ENCODE results near the gene ACYP1.

The ACYP1 gene

DNA sequence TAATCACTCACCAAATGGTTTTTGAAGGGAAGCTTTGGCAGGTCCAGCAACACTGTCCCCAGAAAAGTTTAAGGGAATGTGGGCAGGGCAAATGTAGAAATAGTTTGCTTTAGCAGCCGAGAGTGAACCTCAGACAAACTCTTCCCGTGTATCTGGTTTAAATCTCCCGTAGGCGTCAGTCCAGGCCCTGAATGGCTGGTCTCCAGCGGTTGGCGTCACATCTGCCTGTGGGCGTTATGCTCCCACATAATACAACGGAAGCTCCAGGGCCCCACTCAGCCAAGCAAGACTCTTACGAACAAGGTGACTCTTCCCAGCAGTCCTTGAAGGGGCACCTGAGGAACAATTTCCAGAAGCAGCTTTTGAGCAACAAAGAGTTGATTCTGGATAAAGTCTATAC, 6.6 kb upstream of the ACYP1 start:
- H3K27me3 ChIP-seq (ENCODE audit: control insufficient read depth, low read length) = 0 out of 2 replicates have a peak, but pooled peaks cover 2% of the 10 kb centered on the region
- H3K4me3 ChIP-seq (ENCODE audit: low read length) = no peak overlapping the region
- H3K4me1 ChIP-seq (ENCODE audit: control insufficient read depth, low read length) = peaks cover 26% of the 10 kb centered on the region
- H3K9me3 ChIP-seq (ENCODE audit: control insufficient read depth, insufficient read depth, low read length) = no peaks in the 10 kb centered on the region
- no peak overlapping the region for H3K27ac ChIP-seq (ENCODE audit: low read depth, low read length)
- no peak for TF ChIP-seq EZH2phosphoT487 (IDR thresholded peaks at IDR 0.05; ENCODE audit: borderline replicate concordance, low read length)
- TF ChIP-seq, protein P1, sequence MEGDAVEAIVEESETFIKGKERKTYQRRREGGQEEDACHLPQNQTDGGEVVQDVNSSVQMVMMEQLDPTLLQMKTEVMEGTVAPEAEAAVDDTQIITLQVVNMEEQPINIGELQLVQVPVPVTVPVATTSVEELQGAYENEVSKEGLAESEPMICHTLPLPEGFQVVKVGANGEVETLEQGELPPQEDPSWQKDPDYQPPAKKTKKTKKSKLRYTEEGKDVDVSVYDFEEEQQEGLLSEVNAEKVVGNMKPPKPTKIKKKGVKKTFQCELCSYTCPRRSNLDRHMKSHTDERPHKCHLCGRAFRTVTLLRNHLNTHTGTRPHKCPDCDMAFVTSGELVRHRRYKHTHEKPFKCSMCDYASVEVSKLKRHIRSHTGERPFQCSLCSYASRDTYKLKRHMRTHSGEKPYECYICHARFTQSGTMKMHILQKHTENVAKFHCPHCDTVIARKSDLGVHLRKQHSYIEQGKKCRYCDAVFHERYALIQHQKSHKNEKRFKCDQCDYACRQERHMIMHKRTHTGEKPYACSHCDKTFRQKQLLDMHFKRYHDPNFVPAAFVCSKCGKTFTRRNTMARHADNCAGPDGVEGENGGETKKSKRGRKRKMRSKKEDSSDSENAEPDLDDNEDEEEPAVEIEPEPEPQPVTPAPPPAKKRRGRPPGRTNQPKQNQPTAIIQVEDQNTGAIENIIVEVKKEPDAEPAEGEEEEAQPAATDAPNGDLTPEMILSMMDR (IDR thresholded peaks at IDR 0.05; ENCODE audit: low read depth, low read length, poor library complexity, severe bottlenecking) = no peak
- H3K9me2 ChIP-seq (replicated peaks; ENCODE audit: control insufficient read depth, low read length) = no peaks in the 10 kb centered on the region
- peaks cover 8% of the 10 kb centered on the region for H3K79me2 ChIP-seq (ENCODE audit: control insufficient read depth, low read length)
- H3K36me3 ChIP-seq (ENCODE audit: control insufficient read depth, low read length) = no peaks in the 10 kb centered on the region
- no peaks in the 10 kb centered on the region for H4K20me1 ChIP-seq (ENCODE audit: control insufficient read depth, insufficient read depth, low read depth, low read length)
- H3F3A ChIP-seq (ENCODE audit: control insufficient read depth, insufficient read depth) = peaks cover 6% of the 10 kb centered on the region
- no peak overlapping the region for H3K4me2 ChIP-seq (ENCODE audit: low read length)

- Histone ChIP-seq H3K9me2 (replicated peaks; ENCODE audit: control insufficient read depth, low read length) (no peaks in the 10 kb centered on the region), H3K36me3 (ENCODE audit: control insufficient read depth, low read length) (no peaks in the 10 kb centered on the region), H3K79me2 (ENCODE audit: control insufficient read depth, low read length) (peaks cover 8% of the 10 kb centered on the region), H4K20me1 (ENCODE audit: control insufficient read depth, insufficient read depth, low read depth, low read length) (no peaks in the 10 kb centered on the region), H3K27ac (ENCODE audit: low read depth, low read length) (no peak overlapping the region), H3K4me2 (ENCODE audit: low read length) (peak overlapping the region; percentile 92), H3K27me3 (ENCODE audit: control insufficient read depth, low read length) (0 out of 2 replicates have a peak, but pooled peaks cover 2% of the 10 kb centered on the region), H3K4me3 (ENCODE audit: low read length) (peak overlapping the region; percentile 79), H3K9me3 (ENCODE audit: control insufficient read depth, insufficient read depth, low read length) (no peaks in the 10 kb centered on the region), H3F3A (ENCODE audit: control insufficient read depth, insufficient read depth) (peaks cover 6% of the 10 kb centered on the region), H3K4me1 (ENCODE audit: control insufficient read depth, low read length) (peaks cover 26% of the 10 kb centered on the region)
- TF ChIP-seq, protein P1 (IDR thresholded peaks at IDR 0.05; ENCODE audit: low read depth, low read length, poor library complexity, severe bottlenecking) = no peak
- no peak for TF ChIP-seq EZH2phosphoT487 (IDR thresholded peaks at IDR 0.05; ENCODE audit: borderline replicate concordance, low read length)
Measured at GRCh38 chr14:75069811-75070145, 6.0 kb upstream of the ACYP1 start.

DNA sequence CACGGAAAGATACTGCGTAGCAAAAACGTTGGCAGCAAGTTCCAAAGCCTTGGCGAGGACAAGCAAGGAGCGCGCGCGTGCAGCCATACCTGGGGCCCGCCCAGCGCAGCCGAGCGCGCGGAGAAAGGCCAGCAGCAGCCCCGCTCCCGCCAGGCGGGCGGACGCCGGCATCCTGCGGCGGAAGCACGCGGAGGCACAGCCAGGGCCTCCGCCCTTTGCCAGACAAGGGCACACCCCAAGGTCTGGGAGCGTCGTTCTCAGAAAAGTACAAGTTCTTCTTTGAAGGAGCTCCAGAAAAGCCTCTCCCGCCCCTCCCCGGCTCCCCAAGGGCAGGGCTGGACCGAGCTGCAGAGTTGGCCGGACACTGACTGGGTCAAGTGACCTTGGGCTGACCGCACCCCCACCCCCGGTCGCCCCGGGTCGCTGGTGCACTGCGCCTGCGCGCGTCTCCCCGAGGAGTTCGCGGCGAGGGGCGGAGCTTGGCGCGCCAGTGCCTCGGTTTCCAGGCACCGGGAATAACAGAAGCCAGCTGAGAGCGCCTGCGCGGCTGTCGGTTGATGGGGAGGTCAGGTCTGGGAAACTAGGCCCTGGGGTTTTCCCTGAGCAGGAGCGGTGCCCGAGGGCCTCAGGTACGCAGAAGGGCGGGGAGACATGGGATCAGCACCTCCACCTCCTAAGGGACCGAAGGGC, 5.4 kb upstream of the ACYP1 start, which contains the start of gene ZC2HC1C:
Gene ZC2HC1C (plus strand): TSS at position 521 of the 690 bp plus-strand sequence. CDS start 933 bp downstream, outside the sequence.
- no peaks in the 10 kb centered on the region for H3K36me3 ChIP-seq (ENCODE audit: control insufficient read depth, low read length)
- 0 out of 2 replicates have a peak, but pooled peaks cover 2% of the 10 kb centered on the region for H3K27me3 ChIP-seq (ENCODE audit: control insufficient read depth, low read length)
- H3F3A ChIP-seq (ENCODE audit: control insufficient read depth, insufficient read depth) = peaks cover 6% of the 10 kb centered on the region
- peaks cover 28% of the 10 kb centered on the region for H3K4me1 ChIP-seq (ENCODE audit: control insufficient read depth, low read length)
- peak within 1 kb of the TSS; percentile 79 for H3K4me3 ChIP-seq (ENCODE audit: low read length)
- no peak for TF ChIP-seq EZH2phosphoT487 (IDR thresholded peaks at IDR 0.05; ENCODE audit: borderline replicate concordance, low read length)
- TF ChIP-seq, protein P1 (IDR thresholded peaks at IDR 0.05; ENCODE audit: low read depth, low read length, poor library complexity, severe bottlenecking) = no peak
- H3K9me2 ChIP-seq (replicated peaks; ENCODE audit: control insufficient read depth, low read length) = no peaks in the 10 kb centered on the region
- no peaks in the 10 kb centered on the region for H3K9me3 ChIP-seq (ENCODE audit: control insufficient read depth, insufficient read depth, low read length)
- peak within 1 kb of the TSS; percentile 17 for H3K27ac ChIP-seq (ENCODE audit: low read depth, low read length)
- H3K4me2 ChIP-seq (ENCODE audit: low read length) = peak within 1 kb of the TSS; percentile 92
- H3K79me2 ChIP-seq (ENCODE audit: control insufficient read depth, low read length) = peaks cover 8% of the 10 kb centered on the region
- no peaks in the 10 kb centered on the region for H4K20me1 ChIP-seq (ENCODE audit: control insufficient read depth, insufficient read depth, low read depth, low read length)
